Adrenal gland (tissue), 12 donors: ENCODE results near the gene SP7. TPM values are rescaled to one million over a fixed set of nuclear protein-coding genes. Genes with fewer than 3 reads are reported as not detected.
A peak's percentile ranks its signal among the peaks of the same experiment; 100 is the strongest.
"Not testable (repeated sequence)": the region's sequence is repeated elsewhere in the genome, so short reads cannot be mapped to it uniquely, and the experiment has no call there.

Experiments used
- DNase-seq, 7 donors: peaks; one replicate each; pipeline ENCODE4 v3.0.0-alpha.2; 2019 to 2020
- H3K27ac ChIP-seq, 5 donors: fragments of 200-600 bp; sonication (generic) in 4 of 5; 1 replicate in 3 of 5; 2 replicates in 2 of 5; pipeline versions ENCODE4 v1.5.1 to v1.8.0; 2016 to 2020; ENCODE audit warnings: mild to moderate bottlenecking in 1 of 5
- H3K27me3 ChIP-seq: fragments of 200-600 bp; 2 replicates; pipeline ENCODE4 v1.8.0; 2021
- H3K36me3 ChIP-seq, 2 donors: fragments of 200-600 bp; replicated peaks in 1 of 2; 1 replicate in 1 of 2; 2 replicates in 1 of 2; pipeline versions ENCODE4 v1.5.1 to v1.8.0; 2018 to 2022
- H3K4me1 ChIP-seq, 2 donors: fragments of 200-600 bp; replicated peaks in 1 of 2; 1 replicate in 1 of 2; 2 replicates in 1 of 2; pipeline versions ENCODE4 v1.5.1 to v1.8.0; 2018 to 2021
- H3K4me3 ChIP-seq, 4 donors: fragments of 200-600 bp; sonication (generic) in 3 of 4; one replicate each; pipeline ENCODE4 v1.5.1; 2016 to 2018
- H3K9me3 ChIP-seq, 3 donors: fragments of 200-600 bp; sonication (generic) in 1 of 3; replicated peaks in 1 of 3; 1 replicate in 2 of 3; 2 replicates in 1 of 3; pipeline versions ENCODE4 v1.5.1 to v1.8.0; 2016 to 2021
- POLR2A ChIP-seq, 2 donors: fragments of 450-650 bp; IDR thresholded peaks; one replicate each; pipeline ENCODE4 v1.6.1; 2017; ENCODE audit warnings: antibody characterized with exemption in 2 of 2, mild to moderate bottlenecking in 2 of 2, moderate library complexity in 1 of 2
- WGBS, 4 donors: extraction: QIAGEN DNeasy Blood & Tissue Kit in 2 of 4; methylation state at CpG; one replicate each; pipeline versions ENCODE4 v1.1.5 to v1.1.7; 2013 to 2017; 5-methylcytosine and 5-hydroxymethylcytosine counted together
- intact Hi-C, 2 donors: fragments of 100-400 bp; cut with DNase I; formaldehyde crosslinking; loops; one replicate each; pipeline versions ENCODE4 v1.14.1 to v1.15.0; 2022 to 2023
- polyA plus RNA-seq, 3 donors: library from polyadenylated mRNA; stranded (reverse); fragments of 200-250 nt in 2 of 3; fragments of 350-450 nt in 1 of 3; fragmentation: Illumina TruSeq in 1 of 3; extraction: RNeasy Lipid Tissue Mini Kit (QIAGEN cat#74804) in 1 of 3; gene quantifications; one replicate each; pipeline ENCODE4 v1.2.3, GENCODE V29; 2013 to 2014
- total RNA-seq, 9 donors: library from RNA; depleted of rRNA in 4 of 9; stranded (reverse); fragments of >200 nt in 4 of 9; fragments of 120-200 nt in 1 of 9; fragmentation: NEBNext Ultra II Directional in 1 of 9; extraction: Animal tissue kit (Norgen Biotek cat#: 25700) in 1 of 9; gene quantifications; one replicate each; pipeline versions ENCODE4 v1.1.0 to v1.2.4, GENCODE V29; 2013 to 2023
- TF ChIP-seq, protein P1 (sequence below), 6 experiments: fragments of 450-650 bp in 4 of 6; fragments of 200-600 bp in 2 of 6; sonication (generic) in 1 of 6; IDR thresholded peaks; 1 replicate in 5 of 6; 2 replicates in 1 of 6; pipeline versions ENCODE4 v1.5.1 to v1.8.0; 2016 to 2021; ENCODE audit warnings: antibody characterized with exemption in 6 of 6, mild to moderate bottlenecking in 2 of 6, moderate library complexity in 1 of 6
- donor health status: healthy with polysubstance abuse.
- donor health status: Bipolar disorder and iron deficiency.
- donor health status: DM: yes; HTN: yes; CAD: no.
- donor health status: DM: no; HTN: no; CAD: no.
- donor health status: DM: no; HTN: no; CAD: no.
- donor health status: DM: yes; HTN: yes; CAD: no.

Gene SP7
- total and polyA plus RNA-seq, 12 donors, result 0.03 TPM; not detected in 11

DNA sequence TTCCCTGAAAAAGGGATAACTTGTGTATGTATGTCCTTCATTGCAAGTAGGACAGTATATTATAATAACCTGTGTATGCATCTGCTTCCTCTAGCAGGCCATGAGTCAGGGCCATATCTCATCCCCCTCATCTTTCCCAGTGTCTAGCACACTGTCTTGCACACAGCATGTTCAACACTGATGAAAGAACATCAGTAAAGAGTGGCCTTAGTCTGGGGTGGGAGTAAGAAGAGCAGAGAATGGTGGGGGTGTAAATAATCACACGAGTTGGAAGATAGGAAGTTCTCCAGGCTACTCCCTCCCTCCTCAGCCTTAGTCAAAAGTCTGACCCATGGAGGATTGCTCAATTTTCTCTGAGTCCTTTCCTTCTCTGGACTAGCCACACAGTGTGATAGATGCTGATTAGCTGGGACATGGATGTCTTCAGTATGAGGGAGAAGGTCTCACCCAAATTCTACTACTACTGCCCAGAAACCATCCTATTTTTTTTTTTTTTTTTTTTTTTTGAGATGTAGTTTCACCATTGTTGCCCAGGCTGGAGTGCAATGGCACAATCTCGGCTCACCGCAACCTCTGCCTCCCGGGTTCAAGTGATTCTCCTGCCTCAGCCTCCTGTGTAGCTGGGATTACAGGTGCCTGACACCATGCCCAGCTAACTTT lies 29.2 kb upstream of the SP7 start:
- intact Hi-C loops, result no loop called here
- H3K4me1 ChIP-seq, result peaks cover 23% of the 10 kb centered on the region in 2 donors
- H3K27me3 ChIP-seq, result no peaks in the 10 kb centered on the region
- DNase-seq, result peak in 1 of 7 donors; percentile 33
- H3K27ac ChIP-seq, result peak overlapping the region; percentile 69 to 93 (median 78)
- H3K4me3 ChIP-seq, result no peak overlapping the region
- H3K9me3 ChIP-seq, result no peaks in the 10 kb centered on the region
- TF ChIP-seq, protein P1, sequence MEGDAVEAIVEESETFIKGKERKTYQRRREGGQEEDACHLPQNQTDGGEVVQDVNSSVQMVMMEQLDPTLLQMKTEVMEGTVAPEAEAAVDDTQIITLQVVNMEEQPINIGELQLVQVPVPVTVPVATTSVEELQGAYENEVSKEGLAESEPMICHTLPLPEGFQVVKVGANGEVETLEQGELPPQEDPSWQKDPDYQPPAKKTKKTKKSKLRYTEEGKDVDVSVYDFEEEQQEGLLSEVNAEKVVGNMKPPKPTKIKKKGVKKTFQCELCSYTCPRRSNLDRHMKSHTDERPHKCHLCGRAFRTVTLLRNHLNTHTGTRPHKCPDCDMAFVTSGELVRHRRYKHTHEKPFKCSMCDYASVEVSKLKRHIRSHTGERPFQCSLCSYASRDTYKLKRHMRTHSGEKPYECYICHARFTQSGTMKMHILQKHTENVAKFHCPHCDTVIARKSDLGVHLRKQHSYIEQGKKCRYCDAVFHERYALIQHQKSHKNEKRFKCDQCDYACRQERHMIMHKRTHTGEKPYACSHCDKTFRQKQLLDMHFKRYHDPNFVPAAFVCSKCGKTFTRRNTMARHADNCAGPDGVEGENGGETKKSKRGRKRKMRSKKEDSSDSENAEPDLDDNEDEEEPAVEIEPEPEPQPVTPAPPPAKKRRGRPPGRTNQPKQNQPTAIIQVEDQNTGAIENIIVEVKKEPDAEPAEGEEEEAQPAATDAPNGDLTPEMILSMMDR (IDR thresholded peaks at IDR 0.05), result no peak
- TF ChIP-seq POLR2A (IDR thresholded peaks at IDR 0.05), result no peak
- WGBS, 4 donors, result 52 to 58% (median 55%) methylated on average over 4 of the region's 4 CpGs
- no peaks in the 10 kb centered on the region for H3K36me3 ChIP-seq

DNA sequence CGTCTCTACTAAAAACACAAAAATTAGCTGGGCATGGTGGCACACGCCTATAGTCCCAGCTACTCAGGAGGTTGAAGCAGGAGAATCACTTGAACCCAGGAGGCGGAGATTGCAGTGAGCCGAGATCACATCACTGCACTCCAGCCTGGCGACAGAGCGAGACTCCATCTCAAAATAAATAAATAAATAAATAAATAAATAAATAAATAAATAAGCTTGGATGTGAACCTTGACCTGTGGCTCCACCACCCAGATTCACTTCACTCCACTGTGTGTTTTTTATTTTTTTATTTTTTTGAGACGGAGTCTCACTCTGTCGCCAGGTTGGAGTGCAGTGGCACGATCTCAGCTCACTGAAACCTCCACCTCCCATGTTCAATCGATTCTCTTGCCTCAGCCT lies 25.5 kb upstream of the SP7 start:
- H3K9me3 ChIP-seq, H3K4me3 ChIP-seq, DNase-seq, intact Hi-C loops, H3K27me3 ChIP-seq, H3K36me3 ChIP-seq, H3K27ac ChIP-seq: not testable (repeated sequence)
- 94 to 96% (median 95%) methylated on average over 10 of the region's 10 CpGs for WGBS, 4 donors
- H3K4me1 ChIP-seq, result peaks cover 15% of the 10 kb centered on the region in 2 donors

- TF ChIP-seq, protein P1 (IDR thresholded peaks at IDR 0.05), result no peak
- no peak for TF ChIP-seq POLR2A (IDR thresholded peaks at IDR 0.05)
- H3K4me3 ChIP-seq, result no peak overlapping the region
- intact Hi-C loops, result no loop called here
- DNase-seq, result no peak
- no peaks in the 10 kb centered on the region for H3K9me3 ChIP-seq
- H3K4me1 ChIP-seq, result no peaks in the 10 kb centered on the region
- no peaks in the 10 kb centered on the region for H3K27me3 ChIP-seq
- H3K36me3 ChIP-seq, result no peaks in the 10 kb centered on the region
- 83 to 88% (median 85%) methylated on average over 5 of the region's 5 CpGs for WGBS, 4 donors
- H3K27ac ChIP-seq, result no peak overlapping the region
These were observed 22.8 kb upstream of the SP7 start for GRCh38 chr12:53358836-53359419.

- no peak for TF ChIP-seq POLR2A (IDR thresholded peaks at IDR 0.05)
- TF ChIP-seq, protein P1 (IDR thresholded peaks at IDR 0.05), result no peak
- Histone ChIP-seq H3K4me1 (peaks cover 3 to 8% of the 10 kb centered on the region in 2 donors), H3K4me3 (no peak overlapping the region), H3K36me3 (no peaks in the 10 kb centered on the region), H3K27me3 (no peaks in the 10 kb centered on the region), H3K9me3 (no peaks in the 10 kb centered on the region), H3K27ac (no peak overlapping the region)
- 37 to 43% (median 38%) methylated on average over 3 of the region's 3 CpGs for WGBS, 4 donors
- intact Hi-C loops, result loop anchor here in 1 of 2 donors (2.0 kb wide), 1 partner anchor 66 kb away; no protein-coding TSS in a partner anchor
- no peak for DNase-seq
These were observed 19.0 kb upstream of the SP7 start for GRCh38 chr12:53355121-53355520.
